Pulmonary artery endothelial cell (primary cell): ENCODE measurements around the gene PRICKLE1. TPM values are rescaled to one million over a fixed set of nuclear protein-coding genes. Genes with fewer than 3 reads are reported as not detected.

Source experiments
- DNase-seq: peaks from one replicate; pipeline ENCODE4 v3.0.0-alpha.2; 2011; ENCODE audit warnings: low read depth, low spot score
- total RNA-seq: library from RNA; depleted of rRNA; stranded (reverse); fragments of >200 nt; gene quantifications from 2 replicates; pipeline ENCODE4 v1.2.3, GENCODE V29; 2014

The PRICKLE1 gene
- total RNA-seq, 1 donor from 2014 or later, result 36.5 TPM

- DNase-seq, result no peak
Observed at GRCh38 chr12:42588524-42589464, 752 bp downstream of the PRICKLE1 start.

DNA sequence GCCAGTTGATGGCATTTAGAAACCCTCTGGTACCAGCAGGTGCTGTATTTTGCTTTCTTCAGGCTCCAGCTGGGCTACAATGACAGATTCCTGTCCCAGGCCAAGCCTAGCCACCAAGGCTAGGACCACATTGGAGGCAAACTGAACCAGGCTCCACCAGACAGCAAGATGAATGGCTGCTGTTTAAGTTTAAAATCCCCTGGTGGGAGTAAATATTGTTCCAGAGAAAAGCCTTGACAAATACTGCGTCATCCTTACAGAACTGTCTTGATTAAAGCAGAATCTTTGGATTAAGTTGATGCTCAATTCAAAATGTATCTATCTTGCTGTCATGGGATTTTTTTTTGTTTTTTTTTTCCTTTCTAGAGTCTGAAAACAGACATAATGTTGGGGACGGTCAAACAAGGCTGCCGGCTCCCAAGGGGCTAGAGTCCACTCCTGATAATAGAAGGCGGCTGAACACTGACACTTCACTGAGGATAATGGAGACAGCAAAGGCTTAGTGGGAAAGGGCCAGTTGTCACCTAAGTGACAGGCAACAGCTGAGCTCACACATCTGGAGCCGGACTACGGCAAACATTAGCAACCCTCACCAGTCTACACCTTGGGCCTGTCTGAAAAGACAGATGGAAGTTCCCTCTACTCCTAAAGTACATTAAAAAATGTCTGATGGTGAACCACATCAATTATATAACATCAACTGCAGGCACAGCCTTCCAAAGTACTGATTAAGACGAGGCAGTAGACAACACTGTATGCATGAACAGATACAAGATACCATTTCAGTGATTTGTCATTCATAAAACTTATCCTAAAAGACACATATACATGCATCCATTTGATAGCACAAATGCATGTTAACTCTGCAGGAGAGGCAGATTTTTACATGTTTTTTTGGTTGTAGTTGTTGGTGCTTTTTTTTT lies 1.7 kb downstream of the PRICKLE1 start:
- DNase-seq, result no peak

DNA sequence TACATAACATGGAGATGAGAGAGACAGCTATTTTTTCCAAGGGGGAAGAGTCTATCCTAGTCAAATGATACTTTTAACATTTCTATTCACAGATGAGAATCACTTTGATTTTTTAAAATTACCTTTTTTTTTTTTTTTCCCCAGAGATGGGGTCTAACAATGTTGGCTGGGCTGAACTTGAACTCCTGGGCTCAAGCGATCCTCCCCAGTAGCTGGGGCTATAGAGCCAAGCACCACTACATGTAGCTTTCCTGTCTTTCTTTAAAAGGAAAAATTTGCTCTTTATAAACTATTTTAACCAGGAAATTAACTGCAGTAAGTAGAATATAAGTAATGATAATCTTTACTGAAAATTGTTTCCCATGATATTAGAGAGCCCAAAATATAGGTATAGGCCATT lies 3.3 kb downstream of the PRICKLE1 start:
- DNase-seq, result no peak

GRCh38 chr12:42585841-42586216 lies 3.7 kb downstream of the PRICKLE1 start:
- DNase-seq, result no peak

- DNase-seq, result no peak
Observed at GRCh38 chr12:42585154-42585840, 4.2 kb downstream of the PRICKLE1 start.

DNA sequence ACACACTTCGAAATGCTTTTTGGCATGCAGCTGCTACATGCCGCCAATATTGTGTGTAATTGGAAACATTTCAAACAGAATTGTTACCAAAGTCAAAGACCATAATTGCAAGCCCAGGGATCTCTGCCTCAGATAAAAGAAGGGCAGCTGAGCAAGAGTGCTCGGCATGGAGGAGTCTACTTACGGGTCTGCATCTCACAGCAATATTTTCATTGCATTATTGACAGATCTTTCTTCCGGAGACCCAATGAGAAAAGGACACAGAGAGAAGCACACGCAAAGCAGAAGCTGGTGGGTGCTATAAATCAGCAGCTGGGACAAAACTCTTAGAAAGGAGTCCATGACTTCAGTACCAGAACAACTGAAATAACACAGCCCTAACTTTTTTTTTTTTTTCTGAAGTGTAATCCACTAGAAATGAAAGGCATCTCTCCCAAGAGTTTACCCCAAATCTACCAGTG lies 4.9 kb downstream of the PRICKLE1 start:
- no peak for DNase-seq

DNA sequence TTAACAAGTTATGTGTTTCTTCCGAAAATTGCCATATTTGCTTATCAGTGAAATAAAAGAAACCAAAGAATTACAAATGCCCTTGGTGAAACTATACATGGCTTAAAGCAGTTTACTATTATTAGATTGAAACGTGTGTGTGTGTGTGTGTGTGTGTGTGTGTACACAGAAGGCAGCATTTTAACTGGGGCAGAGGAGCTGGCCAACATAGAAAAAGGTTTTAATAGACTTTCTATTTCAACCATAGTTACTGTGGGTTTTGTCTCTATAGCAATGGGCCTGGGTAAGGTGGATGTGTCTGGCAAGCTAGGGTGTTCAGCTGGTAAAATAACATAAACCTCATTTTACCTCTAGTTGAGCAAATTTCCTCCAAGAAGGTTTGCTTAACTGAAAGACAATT lies 6.5 kb downstream of the PRICKLE1 start:
- DNase-seq, result no peak

DNA sequence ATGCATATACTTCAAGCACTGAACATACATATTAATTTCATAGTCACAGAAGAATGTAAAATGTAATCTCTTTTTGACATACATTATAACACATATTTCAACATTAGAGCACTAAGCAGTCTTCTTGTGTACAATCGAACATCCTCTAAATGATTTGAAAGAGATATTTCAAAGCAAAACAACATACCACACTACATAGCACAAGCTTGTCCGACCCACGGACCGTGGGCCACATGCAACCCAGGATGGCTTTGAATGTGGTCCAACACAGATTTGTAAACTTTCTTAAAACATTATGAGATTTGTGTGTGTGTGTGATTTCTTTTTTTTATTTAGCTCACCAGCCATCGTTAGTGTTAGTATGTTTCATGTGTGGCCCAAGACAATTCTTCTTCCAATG lies 7.0 kb downstream of the PRICKLE1 start:
- DNase-seq, result no peak

DNA sequence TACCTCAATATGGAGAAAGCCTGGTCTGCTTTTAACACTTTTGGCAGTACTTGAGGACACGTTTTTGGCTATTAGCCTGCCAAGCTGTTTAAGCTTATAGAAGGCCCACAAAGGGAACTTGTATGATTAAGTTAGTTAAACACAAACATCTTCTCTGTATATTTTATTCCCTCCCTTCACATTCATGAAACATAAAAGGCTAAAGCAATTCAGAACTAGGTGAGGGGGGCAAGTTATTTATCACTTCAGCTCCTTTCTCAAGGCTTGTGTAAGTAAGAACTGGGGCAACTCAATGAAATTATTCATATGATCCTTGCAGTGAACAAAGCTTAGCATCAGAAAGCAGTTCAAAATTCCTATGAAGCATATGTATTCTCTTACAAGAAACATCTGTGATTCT lies 7.5 kb downstream of the PRICKLE1 start:
- DNase-seq, result no peak

GRCh38 chr12:42576374-42576773 lies 13.2 kb downstream of the PRICKLE1 start:
- DNase-seq, result no peak

DNA sequence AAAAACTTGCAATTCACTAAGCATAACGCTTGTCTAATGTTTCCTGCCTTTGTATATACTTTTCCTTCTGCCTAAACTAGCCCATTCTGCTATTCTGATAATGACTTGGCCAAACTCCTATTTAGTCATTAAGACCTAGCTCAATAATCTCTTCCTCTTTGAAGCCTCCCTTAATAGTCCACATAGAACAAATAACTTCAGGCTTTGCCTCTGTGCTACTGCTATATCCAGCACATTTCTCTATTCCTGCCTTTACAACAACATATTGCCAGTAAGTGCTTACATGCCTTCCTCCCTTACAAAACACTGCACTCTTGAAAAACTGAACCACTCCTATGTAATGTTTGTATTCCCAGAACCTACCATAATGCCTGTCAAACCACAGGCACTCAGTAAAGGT lies 13.8 kb downstream of the PRICKLE1 start:
- DNase-seq, result no peak

- DNase-seq, result no peak
Observed at GRCh38 chr12:42574851-42575266, 14.7 kb downstream of the PRICKLE1 start.

GRCh38 chr12:42571327-42572009 lies 18.1 kb downstream of the PRICKLE1 start:
- DNase-seq, result no peak

DNA sequence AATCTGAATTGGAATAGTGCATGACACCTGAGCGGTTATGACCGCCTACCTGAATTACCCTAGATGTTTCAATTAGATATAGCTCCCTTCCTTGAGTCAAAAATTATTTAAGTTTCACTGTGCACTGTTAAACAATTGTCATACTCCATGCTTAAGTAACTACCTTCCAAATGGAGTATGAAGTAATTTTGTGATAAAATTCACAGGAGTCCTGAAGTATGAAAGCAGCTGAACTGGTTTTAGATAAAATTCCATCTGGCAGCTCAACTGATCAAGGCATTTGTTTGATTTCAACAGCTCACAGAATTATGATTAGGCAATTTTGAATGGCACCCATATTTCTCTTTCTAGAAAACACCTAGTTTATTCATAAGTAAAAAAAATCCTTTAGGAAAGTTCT lies 19.5 kb downstream of the PRICKLE1 start:
- DNase-seq, result no peak

DNA sequence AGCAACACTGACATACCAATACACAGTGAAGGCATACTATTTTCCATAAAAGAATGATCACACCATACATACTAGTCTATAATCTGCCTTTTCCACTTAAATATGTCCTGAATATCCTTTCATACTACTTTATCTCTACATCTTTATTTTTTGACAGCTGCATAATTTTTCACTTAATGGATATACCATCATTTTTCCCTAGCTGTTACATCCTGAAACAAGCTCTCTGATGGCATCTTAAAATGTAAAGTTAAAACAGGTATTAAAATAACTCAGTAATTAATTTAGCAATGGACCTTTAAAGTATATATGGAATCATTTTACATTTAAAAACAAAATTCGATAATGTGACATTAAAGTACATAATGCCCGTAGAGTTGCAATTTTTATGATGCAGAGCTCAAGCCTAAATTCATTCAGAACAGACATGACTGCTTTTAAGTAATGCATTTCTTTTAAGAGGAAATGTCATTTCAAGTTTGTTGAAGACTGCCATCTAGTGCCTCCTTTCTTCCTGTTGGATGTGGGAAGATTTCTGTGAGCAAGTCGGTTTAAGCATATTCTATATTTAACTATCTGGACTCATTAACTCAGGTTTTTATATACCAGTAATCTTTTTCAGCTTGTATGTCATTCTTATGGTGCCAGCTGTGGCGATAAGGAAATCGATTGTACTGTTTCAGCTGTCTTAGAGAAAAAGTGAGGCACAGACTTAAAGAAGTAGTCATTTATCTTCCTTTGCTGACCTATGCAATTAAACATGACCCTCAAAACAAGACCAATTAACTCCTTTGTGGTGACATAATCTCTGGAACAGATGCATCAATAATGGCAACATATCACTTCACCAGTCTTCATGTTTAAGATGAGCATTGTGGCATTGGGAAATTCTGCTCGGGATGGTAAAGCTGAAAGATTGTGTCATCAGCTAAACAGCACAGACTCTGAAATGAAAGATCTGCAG lies 20.3 kb downstream of the PRICKLE1 start:
- no peak for DNase-seq

DNA sequence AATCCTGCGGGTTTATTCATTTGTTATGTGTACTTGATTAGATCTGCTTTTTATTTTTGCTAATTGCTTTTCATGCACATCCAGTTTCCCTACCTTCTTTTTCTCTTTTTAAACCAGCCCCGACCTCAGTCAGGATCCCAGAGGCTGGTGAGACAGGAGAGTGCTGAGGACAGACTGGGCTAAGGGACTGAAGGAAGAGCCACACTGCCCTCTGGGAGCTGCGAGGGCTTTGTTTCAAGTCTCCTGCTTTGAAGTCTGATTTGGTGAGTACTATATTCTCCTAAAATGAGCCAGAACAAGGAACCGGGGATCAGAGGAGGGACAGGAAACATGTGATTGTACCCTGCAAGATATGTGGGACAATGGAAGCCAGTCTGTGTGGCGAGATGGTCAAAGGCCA lies 23.9 kb downstream of the PRICKLE1 start:
- no peak for DNase-seq

DNA sequence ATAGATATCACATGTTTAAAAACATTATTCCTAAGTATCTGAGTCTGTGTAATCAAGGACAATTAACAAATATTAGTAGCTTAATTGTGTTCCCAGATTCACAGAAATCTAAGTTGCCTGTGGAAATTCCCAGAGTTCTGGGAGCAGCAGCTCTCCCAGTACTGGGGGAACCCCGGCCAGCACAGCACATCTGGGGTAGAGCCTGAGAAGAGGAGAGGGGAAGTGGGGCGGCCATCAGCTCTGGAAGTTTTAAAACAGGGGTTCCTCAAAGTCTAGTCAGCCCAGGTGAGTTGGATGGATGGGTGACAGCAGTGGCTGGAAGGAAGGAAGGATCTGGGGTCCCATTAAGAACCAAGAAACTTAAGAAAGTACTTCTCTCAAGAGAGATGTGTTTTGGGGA lies 24.6 kb downstream of the PRICKLE1 start:
- DNase-seq, result no peak

- no peak for DNase-seq
Observed at GRCh38 chr12:42564556-42564955, 25.0 kb downstream of the PRICKLE1 start.

- no peak for DNase-seq
Observed at GRCh38 chr12:42560977-42561376, 28.6 kb downstream of the PRICKLE1 start.
